OCI-LY3 (cell line): ENCODE data around the gene NELL2.

ENCODE experiments used
- EZH2phosphoT487 ChIP-seq: fragments of 200-600 bp; shearing (Covaris generic); IDR thresholded peaks from 2 replicates; pipeline ENCODE4 v1.6.1; 2018; ENCODE audit warnings: antibody characterized with exemption, mixed run types, low read depth
- TF ChIP-seq, protein P1 (sequence below): fragments of 200-600, 300-600 bp; sonication (generic); IDR thresholded peaks from 2 replicates; pipeline ENCODE4 v1.5.1; 2014; ENCODE audit warnings: antibody characterized with exemption, low read length, low read depth

GRCh38 chr12:44460261-44460660 is 415.9 kb downstream of the NELL2 start:
- TF ChIP-seq, protein P1, sequence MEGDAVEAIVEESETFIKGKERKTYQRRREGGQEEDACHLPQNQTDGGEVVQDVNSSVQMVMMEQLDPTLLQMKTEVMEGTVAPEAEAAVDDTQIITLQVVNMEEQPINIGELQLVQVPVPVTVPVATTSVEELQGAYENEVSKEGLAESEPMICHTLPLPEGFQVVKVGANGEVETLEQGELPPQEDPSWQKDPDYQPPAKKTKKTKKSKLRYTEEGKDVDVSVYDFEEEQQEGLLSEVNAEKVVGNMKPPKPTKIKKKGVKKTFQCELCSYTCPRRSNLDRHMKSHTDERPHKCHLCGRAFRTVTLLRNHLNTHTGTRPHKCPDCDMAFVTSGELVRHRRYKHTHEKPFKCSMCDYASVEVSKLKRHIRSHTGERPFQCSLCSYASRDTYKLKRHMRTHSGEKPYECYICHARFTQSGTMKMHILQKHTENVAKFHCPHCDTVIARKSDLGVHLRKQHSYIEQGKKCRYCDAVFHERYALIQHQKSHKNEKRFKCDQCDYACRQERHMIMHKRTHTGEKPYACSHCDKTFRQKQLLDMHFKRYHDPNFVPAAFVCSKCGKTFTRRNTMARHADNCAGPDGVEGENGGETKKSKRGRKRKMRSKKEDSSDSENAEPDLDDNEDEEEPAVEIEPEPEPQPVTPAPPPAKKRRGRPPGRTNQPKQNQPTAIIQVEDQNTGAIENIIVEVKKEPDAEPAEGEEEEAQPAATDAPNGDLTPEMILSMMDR = no peak
- TF ChIP-seq EZH2phosphoT487 = no peak
